ENCODE data around the gene FGF2.
A peak's percentile ranks its signal among the peaks of the same experiment; 100 is the strongest.

The FGF2 gene

GRCh38 chr4:122826553-122827257, at the start of gene FGF2:
Gene FGF2, plus strand, starts transcription at chr4:122826831. Its CDS starts 344 bp downstream, at chr4:122827175.
- peak within 1 kb of the TSS; percentile 78 to 83 for H3K4me3 ChIP-seq
- no peaks in the 10 kb centered on the region for H3K36me3 ChIP-seq
- H3K4me1 ChIP-seq: peaks cover 0 to 43% (median 17%) of the 10 kb centered on the region in 4 donors
- H3K27me3 ChIP-seq: no peaks in the 10 kb centered on the region
- DNase-seq: peak; percentile 83 to 88
- peak within 1 kb of the TSS; percentile 93 to 96 for H3K27ac ChIP-seq
- H3K9me3 ChIP-seq: no peaks in the 10 kb centered on the region
- intact Hi-C loops (cut with DNase I; ENCODE audit: low total_unique reads): loop anchor here (10.0 kb wide), 1 partner anchor 88 kb away; no protein-coding TSS in a partner anchor
- TF ChIP-seq CTCF (IDR thresholded peaks at IDR 0.05): no peak

- TF ChIP-seq CTCF (IDR thresholded peaks at IDR 0.05): no peak
- no peak for DNase-seq
Observed at GRCh38 chr4:122776916-122777315, 49.7 kb upstream of the FGF2 start.

GRCh38 chr4:122777846-122778673, 48.6 kb upstream of the FGF2 start:
- Histone ChIP-seq H3K4me3 (no peak overlapping the region), H3K27me3 (no peaks in the 10 kb centered on the region), H3K27ac (no peak overlapping the region), H3K9me3 (no peaks in the 10 kb centered on the region), H3K36me3 (no peaks in the 10 kb centered on the region), H3K4me1 (peaks cover 0 to 3% (median 1%) of the 10 kb centered on the region in 4 donors)
- DNase-seq: no peak
- no peak for TF ChIP-seq CTCF (IDR thresholded peaks at IDR 0.05)
- intact Hi-C loops (cut with DNase I; ENCODE audit: low total_unique reads): no loop called here

More at GRCh38 chr4:122776916-122777315, 49.7 kb upstream of the FGF2 start:
- no peak overlapping the region for H3K4me3 ChIP-seq
- no peaks in the 10 kb centered on the region for H3K9me3 ChIP-seq
- intact Hi-C loops (cut with DNase I; ENCODE audit: low total_unique reads): no loop called here
- no peaks in the 10 kb centered on the region for H3K36me3 ChIP-seq
- H3K27me3 ChIP-seq: no peaks in the 10 kb centered on the region
- no peaks in the 10 kb centered on the region for H3K4me1 ChIP-seq
- H3K27ac ChIP-seq: no peak overlapping the region

GRCh38 chr4:122781486-122781885, 45.1 kb upstream of the FGF2 start:
- no peak overlapping the region for H3K27ac ChIP-seq
- no peaks in the 10 kb centered on the region for H3K27me3 ChIP-seq
- H3K4me3 ChIP-seq: no peak overlapping the region
- no peak for TF ChIP-seq CTCF (IDR thresholded peaks at IDR 0.05)
- intact Hi-C loops (cut with DNase I; ENCODE audit: low total_unique reads): no loop called here
- H3K4me1 ChIP-seq: peaks cover 0 to 17% (median 13%) of the 10 kb centered on the region in 4 donors
- DNase-seq: no peak
- no peaks in the 10 kb centered on the region for H3K36me3 ChIP-seq
- no peaks in the 10 kb centered on the region for H3K9me3 ChIP-seq

- TF ChIP-seq CTCF (IDR thresholded peaks at IDR 0.05): no peak
- DNase-seq: peak; percentile 53 to 72
- no peak overlapping the region for H3K4me3 ChIP-seq
- intact Hi-C loops (cut with DNase I; ENCODE audit: low total_unique reads): no loop called here
- H3K9me3 ChIP-seq: no peaks in the 10 kb centered on the region
- peaks cover 0 to 17% (median 13%) of the 10 kb centered on the region in 4 donors for H3K4me1 ChIP-seq
- no peaks in the 10 kb centered on the region for H3K36me3 ChIP-seq
- peak overlapping the region; percentile 3 to 37 for H3K27ac ChIP-seq
- no peaks in the 10 kb centered on the region for H3K27me3 ChIP-seq
Observed at GRCh38 chr4:122783301-122784215, 43.1 kb upstream of the FGF2 start.
